Stomach (tissue), 9 donors: Measurements from ENCODE around the gene POLR2F. TPM values are rescaled to one million over a fixed set of nuclear protein-coding genes. Genes with fewer than 3 reads are reported as not detected.

Experiments
- DNase-seq, 2 donors: peaks; one replicate each; pipeline versions ENCODE4 v3.0.0 to v3.0.0-alpha.2; 2013 to 2019
- H3K27ac ChIP-seq, 5 donors: fragments of 200-600 bp in 4 of 5; sonication (generic) in 4 of 5; one replicate each; pipeline ENCODE4 v1.5.1; 2013 to 2019; ENCODE audit warnings: mild to moderate bottlenecking in 1 of 5, moderate library complexity in 1 of 5
- H3K27me3 ChIP-seq, 3 donors: fragments of 200-600 bp; sonication (generic); one replicate each; pipeline ENCODE4 v1.5.1; 2017 to 2019; ENCODE audit warnings: mixed run types in 1 of 3
- H3K36me3 ChIP-seq, 4 donors: fragments of 200-600 bp; sonication (generic); 1 replicate in 3 of 4; 2 replicates in 1 of 4; pipeline ENCODE4 v1.5.1; 2016 to 2019
- H3K4me1 ChIP-seq, 4 donors: fragments of 200-600 bp; sonication (generic); one replicate each; pipeline ENCODE4 v1.5.1; 2016 to 2019
- H3K4me3 ChIP-seq, 4 donors: fragments of 200-600 bp; sonication (generic) in 3 of 4; one replicate each; pipeline ENCODE4 v1.5.1; 2016 to 2019; ENCODE audit warnings: mild to moderate bottlenecking in 1 of 4
- H3K9me3 ChIP-seq, 4 donors: fragments of 200-600 bp; sonication (generic); one replicate each; pipeline ENCODE4 v1.5.1; 2016 to 2019
- EP300 ChIP-seq: sonication (generic); formaldehyde crosslinking; IDR thresholded peaks from one replicate; pipeline ENCODE4 v1.6.1; 2017; ENCODE audit warnings: antibody characterized with exemption
- POLR2A ChIP-seq, 4 donors: fragments of 450-650 bp; IDR thresholded peaks; one replicate each; pipeline ENCODE4 v1.6.1; 2016; ENCODE audit warnings: antibody characterized with exemption in 4 of 4, control low read depth in 2 of 4, mild to moderate bottlenecking in 1 of 4, moderate library complexity in 1 of 4
- POLR2AphosphoS5 ChIP-seq, 3 donors: sonication (generic); formaldehyde crosslinking; IDR thresholded peaks; one replicate each; pipeline ENCODE4 v1.6.1; 2016; ENCODE audit warnings: antibody characterized with exemption in 3 of 3
- WGBS, 5 donors: extraction: QIAGEN DNeasy Blood & Tissue Kit in 3 of 5; methylation state at CpG; one replicate each; pipeline versions ENCODE4 v1.1.5 to v1.1.7; 2013 to 2018; 5-methylcytosine and 5-hydroxymethylcytosine counted together
- intact Hi-C: fragments of 100-400 bp; cut with DNase I; formaldehyde crosslinking; loops from one replicate; pipeline ENCODE4 v1.15.1; 2023; ENCODE audit warnings: low total_unique reads
- polyA plus RNA-seq, 3 donors: library from polyadenylated mRNA; stranded (reverse); fragments of 200-250 nt; gene quantifications; one replicate each; pipeline ENCODE4 v1.2.3, GENCODE V29; 2013
- total RNA-seq, 5 donors: library from RNA; depleted of rRNA; stranded (reverse); fragments of >200 nt; gene quantifications; one replicate each; pipeline versions ENCODE4 v1.1.0 to v1.2.3, GENCODE V29; 2014 to 2016
- TF ChIP-seq, protein P1 (sequence below), 7 experiments: fragments of 450-650 bp in 4 of 7; fragments of 200-600 bp in 3 of 7; sonication (generic) in 3 of 7; IDR thresholded peaks; one replicate each; pipeline ENCODE4 v1.5.1; 2016 to 2019; ENCODE audit warnings: antibody characterized with exemption in 7 of 7, control low read depth in 2 of 7, mild to moderate bottlenecking in 1 of 7
- donor health status: healthy with polysubstance abuse.
- donor health status: Bipolar disorder and iron deficiency.
- donor health status: healthy.

The POLR2F gene
- total and polyA plus RNA-seq, 8 donors: 41.5 to 149 (median 120) TPM

DNA sequence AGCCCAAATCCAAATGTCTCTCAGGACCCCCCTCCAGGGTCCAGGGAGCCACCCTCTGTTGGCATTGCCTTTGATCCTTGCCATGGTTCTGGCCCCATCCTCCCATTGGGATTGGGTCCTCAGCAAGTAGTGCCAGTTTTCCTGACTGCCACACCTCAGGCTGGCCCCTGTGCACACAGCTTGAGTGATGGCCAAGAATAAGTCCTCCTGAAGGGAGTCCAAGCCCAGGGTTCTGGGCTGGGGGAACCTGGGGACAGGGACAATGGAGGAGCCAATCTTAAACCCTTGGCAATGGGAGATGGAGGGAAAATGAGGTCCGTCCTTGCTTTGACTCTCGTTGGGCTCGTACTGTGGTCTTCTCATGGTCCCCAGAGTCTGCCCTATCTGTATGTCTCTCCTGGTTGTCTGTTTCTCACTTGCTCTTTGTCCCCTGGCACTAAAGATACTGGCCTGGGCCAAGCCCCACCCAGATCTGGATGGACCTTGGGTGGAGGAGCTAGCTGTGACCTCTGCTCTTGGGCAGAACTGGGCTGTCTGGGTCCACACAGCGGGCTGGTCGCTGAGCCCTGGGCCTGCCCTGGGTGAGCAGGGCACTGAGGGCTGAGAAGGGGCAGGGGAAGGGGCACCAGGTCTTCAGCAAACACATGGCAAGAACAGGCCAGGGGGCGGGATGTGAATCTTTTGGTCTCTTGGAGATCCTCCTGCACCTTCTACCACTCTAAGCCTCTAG lies 27.9 kb downstream of the POLR2F start:
- Histone ChIP-seq H3K36me3 (peaks cover 0 to 40% (median 6%) of the 10 kb centered on the region in 4 donors), H3K4me1 (no peaks in the 10 kb centered on the region), H3K4me3 (peak overlapping the region in 2 of 4 donors; percentile 3 to 7), H3K9me3 (no peaks in the 10 kb centered on the region), H3K27me3 (no peaks in the 10 kb centered on the region), H3K27ac (no peak overlapping the region)
- WGBS, 5 donors: 81 to 96% (median 94%) methylated on average over 6 of the region's 6 CpGs
- TF ChIP-seq, protein P1, sequence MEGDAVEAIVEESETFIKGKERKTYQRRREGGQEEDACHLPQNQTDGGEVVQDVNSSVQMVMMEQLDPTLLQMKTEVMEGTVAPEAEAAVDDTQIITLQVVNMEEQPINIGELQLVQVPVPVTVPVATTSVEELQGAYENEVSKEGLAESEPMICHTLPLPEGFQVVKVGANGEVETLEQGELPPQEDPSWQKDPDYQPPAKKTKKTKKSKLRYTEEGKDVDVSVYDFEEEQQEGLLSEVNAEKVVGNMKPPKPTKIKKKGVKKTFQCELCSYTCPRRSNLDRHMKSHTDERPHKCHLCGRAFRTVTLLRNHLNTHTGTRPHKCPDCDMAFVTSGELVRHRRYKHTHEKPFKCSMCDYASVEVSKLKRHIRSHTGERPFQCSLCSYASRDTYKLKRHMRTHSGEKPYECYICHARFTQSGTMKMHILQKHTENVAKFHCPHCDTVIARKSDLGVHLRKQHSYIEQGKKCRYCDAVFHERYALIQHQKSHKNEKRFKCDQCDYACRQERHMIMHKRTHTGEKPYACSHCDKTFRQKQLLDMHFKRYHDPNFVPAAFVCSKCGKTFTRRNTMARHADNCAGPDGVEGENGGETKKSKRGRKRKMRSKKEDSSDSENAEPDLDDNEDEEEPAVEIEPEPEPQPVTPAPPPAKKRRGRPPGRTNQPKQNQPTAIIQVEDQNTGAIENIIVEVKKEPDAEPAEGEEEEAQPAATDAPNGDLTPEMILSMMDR (IDR thresholded peaks at IDR 0.05): no peak
- TF ChIP-seq EP300: no peak
- DNase-seq: no peak
- intact Hi-C loops: no loop called here

DNA sequence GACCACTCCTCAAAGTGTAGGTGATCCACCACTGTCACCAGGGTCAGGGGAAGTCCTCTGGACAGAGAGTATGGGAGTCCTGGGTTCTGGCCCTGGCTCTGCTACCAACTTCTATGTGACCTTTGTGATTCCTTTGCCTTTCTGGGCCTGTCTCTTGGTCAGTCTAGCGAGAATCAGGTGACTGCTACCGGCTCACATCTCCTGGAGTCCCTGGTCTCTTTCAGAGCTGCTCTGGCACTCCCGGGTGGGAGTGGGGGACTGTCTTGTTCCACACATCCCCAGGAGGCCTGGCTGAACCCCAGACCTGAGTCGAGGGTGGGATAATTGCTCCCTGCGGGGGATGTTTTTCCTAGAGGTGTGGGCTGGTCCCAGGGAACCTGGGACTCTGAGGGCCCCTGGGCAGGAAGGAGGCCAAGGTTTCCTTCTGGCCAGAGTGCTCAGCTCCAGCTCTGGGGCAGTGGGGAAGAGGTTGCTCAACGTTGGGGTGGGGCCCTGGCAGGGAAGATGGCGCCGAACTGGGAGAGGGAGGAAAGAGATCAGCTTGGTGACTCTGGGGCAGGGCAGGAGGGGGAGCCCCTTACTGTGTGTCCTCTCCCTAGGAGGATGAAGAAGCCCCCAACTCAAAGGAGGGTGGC lies 28.8 kb downstream of the POLR2F start:
- H3K4me1 ChIP-seq: no peaks in the 10 kb centered on the region
- no peaks in the 10 kb centered on the region for H3K27me3 ChIP-seq
- DNase-seq: no peak
- 67 to 81% (median 78%) methylated on average over 8 of the region's 8 CpGs for WGBS, 5 donors
- intact Hi-C loops: no loop called here
- H3K4me3 ChIP-seq: peak overlapping the region in 3 of 4 donors; percentile 7 to 21 (median 12)
- H3K9me3 ChIP-seq: no peaks in the 10 kb centered on the region
- H3K27ac ChIP-seq: peak overlapping the region in 2 of 5 donors; percentile 2 to 32
- TF ChIP-seq, protein P1 (IDR thresholded peaks at IDR 0.05): no peak
- TF ChIP-seq POLR2AphosphoS5 (IDR thresholded peaks at IDR 0.05) (no peak), EP300 (no peak), POLR2A (IDR thresholded peaks at IDR 0.05) (no peak)
- peaks cover 0 to 39% (median 7%) of the 10 kb centered on the region in 4 donors for H3K36me3 ChIP-seq

DNA sequence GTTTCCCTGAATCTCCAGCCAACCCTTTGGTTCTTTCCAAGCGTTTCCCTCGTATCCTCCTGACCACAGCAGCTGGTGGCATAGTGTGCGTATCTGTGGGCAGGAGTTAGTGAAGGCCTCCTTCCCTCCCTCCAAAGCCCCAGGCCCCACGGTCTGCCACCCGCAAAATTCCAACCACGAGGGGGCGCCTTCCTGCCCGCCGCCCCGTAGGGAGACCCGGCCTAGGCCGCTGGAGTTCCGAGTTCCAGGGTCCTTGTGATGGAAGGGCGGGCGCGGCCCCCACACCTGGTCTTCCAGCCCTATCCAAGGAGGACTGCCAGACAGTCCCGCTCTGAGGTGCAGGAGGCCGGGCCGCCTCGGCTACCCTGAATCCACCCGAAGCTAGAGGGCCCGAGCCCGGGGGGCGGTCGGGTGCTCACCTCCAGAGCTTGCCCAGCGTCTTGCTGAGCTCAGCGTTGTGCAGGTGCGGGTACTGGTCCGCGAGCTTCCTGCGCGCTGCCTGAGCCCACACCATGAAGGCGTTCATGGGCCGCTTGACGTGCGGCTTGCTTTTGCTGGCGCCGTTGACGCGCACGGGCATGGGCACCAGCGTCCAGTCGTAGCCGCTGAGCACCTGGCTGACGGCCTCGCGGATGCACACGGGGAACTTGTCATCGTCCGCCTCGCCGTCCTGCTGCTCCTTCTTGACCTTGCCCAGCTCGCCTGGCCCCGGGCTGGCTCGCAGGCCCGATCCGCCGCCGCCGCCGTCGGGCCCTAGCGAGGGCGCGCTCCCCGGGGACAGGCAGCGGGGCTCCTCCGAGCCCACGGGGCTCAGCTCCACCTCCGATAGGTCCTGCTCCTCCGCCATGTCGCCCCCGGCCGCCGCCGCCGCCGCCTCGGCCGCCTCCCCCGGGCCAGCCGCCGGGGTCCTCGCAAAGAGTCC lies 29.7 kb downstream of the POLR2F start:
- H3K36me3 ChIP-seq: peaks cover 0 to 39% (median 7%) of the 10 kb centered on the region in 4 donors
- intact Hi-C loops: no loop called here
- H3K4me3 ChIP-seq: peak overlapping the region in 3 of 4 donors; percentile 8 to 21 (median 12)
- H3K27ac ChIP-seq: peak overlapping the region in 1 of 5 donors; percentile 34
- WGBS, 5 donors: 62 to 71% (median 66%) methylated on average over 58 to 84 of the region's 84 CpGs
- H3K4me1 ChIP-seq: no peaks in the 10 kb centered on the region
- TF ChIP-seq POLR2A (IDR thresholded peaks at IDR 0.05): no peak
- TF ChIP-seq POLR2AphosphoS5 (IDR thresholded peaks at IDR 0.05): no peak
- TF ChIP-seq, protein P1 (IDR thresholded peaks at IDR 0.05): no peak
- TF ChIP-seq EP300: no peak
- peak in 1 of 2 donors; percentile 44 for DNase-seq
- no peaks in the 10 kb centered on the region for H3K27me3 ChIP-seq
- H3K9me3 ChIP-seq: no peaks in the 10 kb centered on the region
